HEK293 (cell line): ENCODE measurements around the gene CDHR1.
A peak's percentile ranks its signal among the peaks of the same experiment; 100 is the strongest.

Source experiments
- CTCF ChIA-PET: fragments of 350-600 bp; formaldehyde crosslinking; extraction: SDS; loops from one replicate; lab custom pipeline; 2021; ENCODE audit warnings: antibody characterized with exemption; lab: Yijun Ruan, JAX
- POLR2A ChIA-PET: fragments of 300-600 bp; formaldehyde crosslinking; extraction: SDS; loops from one replicate; lab custom pipeline; 2020; ENCODE audit warnings: antibody characterized with exemption, inconsistent platforms; lab: Yijun Ruan, JAX
- H3K27ac ChIP-seq: fragments of 200-500 bp; sonication (Bioruptor generic); 2 replicates; pipeline ENCODE4 v1.5.1; 2014; ENCODE audit warnings: low read depth, low read length, control low read depth, inconsistent platforms; ENCODE audit errors: extremely low read depth
- H3K36me3 ChIP-seq, 2 experiments: fragments of 200-500 bp in 1 of 2; sonication (Bioruptor generic) in 1 of 2; 1 replicate in 1 of 2; 2 replicates in 1 of 2; pipeline ENCODE4 v1.5.1; 2014 to 2017; ENCODE audit warnings: inconsistent platforms in 2 of 2, low read length in 2 of 2; ENCODE audit not compliant: control insufficient read depth in 2 of 2, insufficient read depth in 1 of 2
- H3K4me1 ChIP-seq: fragments of 200-500 bp; sonication (Bioruptor generic); 2 replicates; pipeline ENCODE4 v1.5.1; 2014; ENCODE audit warnings: mild to moderate bottlenecking, low read length, inconsistent platforms; ENCODE audit not compliant: control insufficient read depth, insufficient read depth
- H3K4me3 ChIP-seq: 2 replicates; pipeline ENCODE4 v1.5.1; 2011; ENCODE audit warnings: low read depth, mild to moderate bottlenecking, control low read depth, low read length, moderate library complexity
- H3K9me3 ChIP-seq: fragments of 200-500 bp; sonication (Bioruptor generic); 2 replicates; pipeline ENCODE4 v1.5.1; 2014; ENCODE audit warnings: low read depth, low read length, inconsistent platforms; ENCODE audit not compliant: control insufficient read depth, insufficient read depth
- HOXC10 ChIP-seq: sonication (generic); formaldehyde crosslinking; IDR thresholded peaks from 2 replicates; pipeline ENCODE4 v1.8.1; 2023; ENCODE audit warnings: mild to moderate bottlenecking, missing genetic modification reagents
- OVOL3 ChIP-seq: fragments of 450-650 bp; formaldehyde crosslinking; IDR thresholded peaks from 2 replicates; pipeline ENCODE4 v1.5.1; 2016; ENCODE audit warnings: missing biosample characterization, missing genetic modification characterization
- PBX3 ChIP-seq: sonication (generic); formaldehyde crosslinking; IDR thresholded peaks from 2 replicates; pipeline ENCODE4 v1.8.1; 2022; ENCODE audit warnings: mild to moderate bottlenecking, moderate library complexity, missing genetic modification reagents
- TSHZ1 ChIP-seq: fragments of 450-650 bp; formaldehyde crosslinking; IDR thresholded peaks from 2 replicates; pipeline ENCODE4 v1.5.1; 2016; ENCODE audit warnings: missing biosample characterization, missing genetic modification characterization, borderline replicate concordance
- ZNF138 ChIP-seq: fragments of 450-650 bp; formaldehyde crosslinking; IDR thresholded peaks from 2 replicates; pipeline ENCODE4 v1.5.1; 2016; ENCODE audit warnings: missing biosample characterization, missing genetic modification characterization, borderline replicate concordance
- ZNF174 ChIP-seq: fragments of 450-650 bp; formaldehyde crosslinking; IDR thresholded peaks from 2 replicates; pipeline ENCODE4 v1.5.0; 2017; ENCODE audit warnings: missing biosample characterization, mild to moderate bottlenecking, missing genetic modification characterization
- ZNF184 ChIP-seq: fragments of 450-650 bp; IDR thresholded peaks from 2 replicates; pipeline ENCODE4 v1.5.1; 2018; ENCODE audit warnings: missing biosample characterization, mild to moderate bottlenecking, missing genetic modification characterization
- ZNF19 ChIP-seq: fragments of 450-650 bp; formaldehyde crosslinking; IDR thresholded peaks from 2 replicates; pipeline ENCODE4; 2016; ENCODE audit warnings: missing biosample characterization, missing genetic modification characterization, low read depth
- ZNF239 ChIP-seq: fragments of 450-650 bp; formaldehyde crosslinking; IDR thresholded peaks from 2 replicates; pipeline ENCODE4 v1.5.1; 2016; ENCODE audit warnings: missing biosample characterization, missing genetic modification characterization
- ZNF26 ChIP-seq: fragments of 450-650 bp; formaldehyde crosslinking; IDR thresholded peaks from 2 replicates; pipeline ENCODE4 v1.5.1; 2016; ENCODE audit warnings: missing biosample characterization, missing genetic modification characterization
- ZNF350 ChIP-seq: fragments of 450-650 bp; formaldehyde crosslinking; IDR thresholded peaks from 2 replicates; pipeline ENCODE4 v1.5.0; 2017; ENCODE audit warnings: missing biosample characterization, mild to moderate bottlenecking, missing genetic modification characterization
- ZNF366 ChIP-seq: fragments of 450-650 bp; formaldehyde crosslinking; conservative IDR thresholded peaks from 2 replicates; pipeline ENCODE4 v1.5.1; 2016; ENCODE audit warnings: missing biosample characterization, missing genetic modification characterization
- ZNF654 ChIP-seq: fragments of 450-650 bp; formaldehyde crosslinking; IDR thresholded peaks from 2 replicates; pipeline ENCODE4 v1.5.1; 2016; ENCODE audit warnings: low read depth, missing biosample characterization, missing genetic modification characterization
- ZNF777 ChIP-seq: fragments of 450-650 bp; formaldehyde crosslinking; IDR thresholded peaks from 2 replicates; pipeline ENCODE4 v1.5.1; 2017; ENCODE audit warnings: missing biosample characterization, missing genetic modification characterization, borderline replicate concordance
- ZNF837 ChIP-seq: fragments of 450-650 bp; formaldehyde crosslinking; IDR thresholded peaks from 2 replicates; pipeline ENCODE4 v1.5.1; 2016; ENCODE audit warnings: missing biosample characterization, missing genetic modification characterization
- TF ChIP-seq, protein P1 (sequence below): fragments of 450-650 bp; formaldehyde crosslinking; IDR thresholded peaks from 2 replicates; pipeline ENCODE4 v1.5.0; 2017; ENCODE audit warnings: missing biosample characterization, missing genetic modification characterization, borderline replicate concordance
- TF ChIP-seq, protein P2 (sequence below): fragments of 450-650 bp; formaldehyde crosslinking; IDR thresholded peaks from 2 replicates; pipeline ENCODE4 v1.5.1; 2016; ENCODE audit warnings: missing biosample characterization, missing genetic modification characterization
- TF ChIP-seq, protein P3 (sequence below): fragments of 450-650 bp; formaldehyde crosslinking; IDR thresholded peaks from 2 replicates; pipeline ENCODE4 v1.5.1; 2017; ENCODE audit warnings: missing biosample characterization, missing genetic modification characterization

The CDHR1 gene

GRCh38 chr10:84204610-84205009, 10.3 kb downstream of the CDHR1 start:
- Histone ChIP-seq H3K9me3 (no peaks in the 10 kb centered on the region), H3K4me3 (no peak overlapping the region), H3K36me3 (no peaks in the 10 kb centered on the region), H3K27ac (no peak overlapping the region), H3K4me1 (no peaks in the 10 kb centered on the region)
- ChIA-PET POLR2A (no interaction called here), CTCF (interaction anchor here (0.7 to 5.3 kb wide), 15 partner anchors 8 to 143 kb away, joined by 3 to 55 read pairs (median 4); partner anchors contain the start of genes CDHR1 and GHITM)
- TF ChIP-seq ZNF777 (no peak), OVOL3 (no peak), TSHZ1 (tag by site-specific recombination) (no peak), ZNF19 (tag by site-specific recombination) (no peak), ZNF174 (tag by site-specific recombination) (no peak), ZNF350 (tag by site-specific recombination) (no peak), ZNF138 (no peak), ZNF239 (no peak), ZNF184 (tag by site-specific recombination) (no peak), ZNF26 (tag by site-specific recombination) (no peak)
- TF ChIP-seq, protein P1, sequence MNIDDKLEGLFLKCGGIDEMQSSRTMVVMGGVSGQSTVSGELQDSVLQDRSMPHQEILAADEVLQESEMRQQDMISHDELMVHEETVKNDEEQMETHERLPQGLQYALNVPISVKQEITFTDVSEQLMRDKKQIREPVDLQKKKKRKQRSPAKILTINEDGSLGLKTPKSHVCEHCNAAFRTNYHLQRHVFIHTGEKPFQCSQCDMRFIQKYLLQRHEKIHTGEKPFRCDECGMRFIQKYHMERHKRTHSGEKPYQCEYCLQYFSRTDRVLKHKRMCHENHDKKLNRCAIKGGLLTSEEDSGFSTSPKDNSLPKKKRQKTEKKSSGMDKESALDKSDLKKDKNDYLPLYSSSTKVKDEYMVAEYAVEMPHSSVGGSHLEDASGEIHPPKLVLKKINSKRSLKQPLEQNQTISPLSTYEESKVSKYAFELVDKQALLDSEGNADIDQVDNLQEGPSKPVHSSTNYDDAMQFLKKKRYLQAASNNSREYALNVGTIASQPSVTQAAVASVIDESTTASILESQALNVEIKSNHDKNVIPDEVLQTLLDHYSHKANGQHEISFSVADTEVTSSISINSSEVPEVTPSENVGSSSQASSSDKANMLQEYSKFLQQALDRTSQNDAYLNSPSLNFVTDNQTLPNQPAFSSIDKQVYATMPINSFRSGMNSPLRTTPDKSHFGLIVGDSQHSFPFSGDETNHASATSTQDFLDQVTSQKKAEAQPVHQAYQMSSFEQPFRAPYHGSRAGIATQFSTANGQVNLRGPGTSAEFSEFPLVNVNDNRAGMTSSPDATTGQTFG, result no peak

DNA sequence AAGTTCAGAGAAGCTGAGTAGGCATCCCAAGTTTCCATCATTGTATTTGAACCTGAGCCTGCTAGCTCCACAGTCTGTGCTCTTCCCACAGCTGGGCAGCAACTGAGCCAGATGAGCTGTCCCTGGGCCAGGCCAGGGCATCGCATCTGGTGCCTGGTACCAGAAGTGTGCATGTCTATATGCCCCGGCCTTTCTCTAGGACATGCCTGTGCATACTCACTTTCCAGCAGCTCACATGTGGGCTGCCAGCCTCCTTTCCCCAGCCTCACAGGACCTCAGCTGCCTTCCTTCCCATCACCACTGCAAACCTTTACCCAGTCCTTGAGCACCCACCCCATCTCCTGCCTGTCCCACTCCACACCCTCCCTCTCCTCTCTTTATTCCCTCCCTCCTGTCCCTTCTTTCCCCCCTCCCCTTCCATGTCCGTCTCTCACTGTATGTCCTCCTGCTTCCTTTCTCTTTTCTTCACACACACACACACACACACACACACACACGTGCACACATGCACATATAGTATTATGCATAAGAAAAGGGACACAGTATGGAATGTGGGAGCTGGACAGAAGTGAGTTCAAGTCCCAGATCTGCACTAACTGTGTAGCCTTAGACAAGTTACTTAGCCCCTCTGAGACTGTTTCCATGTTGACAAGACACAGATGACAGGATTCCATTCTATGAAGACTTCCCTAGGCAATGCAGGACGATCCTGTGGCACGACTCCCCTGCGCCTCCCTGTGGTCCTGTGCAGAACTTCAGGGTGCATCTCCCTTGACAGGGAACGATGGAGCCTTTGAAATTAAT, 10.9 kb downstream of the CDHR1 start:
- Histone ChIP-seq H3K36me3 (no peaks in the 10 kb centered on the region), H3K4me1 (no peaks in the 10 kb centered on the region), H3K9me3 (no peaks in the 10 kb centered on the region)
- TF ChIP-seq ZNF837 (tag by site-specific recombination) (no peak), PBX3 (CRISPR knock-in tag) (no peak), HOXC10 (CRISPR knock-in tag) (no peak), TSHZ1 (tag by site-specific recombination) (no peak), ZNF654 (peak; percentile 62), ZNF366 (tag by site-specific recombination) (no peak)
- TF ChIP-seq, protein P2, sequence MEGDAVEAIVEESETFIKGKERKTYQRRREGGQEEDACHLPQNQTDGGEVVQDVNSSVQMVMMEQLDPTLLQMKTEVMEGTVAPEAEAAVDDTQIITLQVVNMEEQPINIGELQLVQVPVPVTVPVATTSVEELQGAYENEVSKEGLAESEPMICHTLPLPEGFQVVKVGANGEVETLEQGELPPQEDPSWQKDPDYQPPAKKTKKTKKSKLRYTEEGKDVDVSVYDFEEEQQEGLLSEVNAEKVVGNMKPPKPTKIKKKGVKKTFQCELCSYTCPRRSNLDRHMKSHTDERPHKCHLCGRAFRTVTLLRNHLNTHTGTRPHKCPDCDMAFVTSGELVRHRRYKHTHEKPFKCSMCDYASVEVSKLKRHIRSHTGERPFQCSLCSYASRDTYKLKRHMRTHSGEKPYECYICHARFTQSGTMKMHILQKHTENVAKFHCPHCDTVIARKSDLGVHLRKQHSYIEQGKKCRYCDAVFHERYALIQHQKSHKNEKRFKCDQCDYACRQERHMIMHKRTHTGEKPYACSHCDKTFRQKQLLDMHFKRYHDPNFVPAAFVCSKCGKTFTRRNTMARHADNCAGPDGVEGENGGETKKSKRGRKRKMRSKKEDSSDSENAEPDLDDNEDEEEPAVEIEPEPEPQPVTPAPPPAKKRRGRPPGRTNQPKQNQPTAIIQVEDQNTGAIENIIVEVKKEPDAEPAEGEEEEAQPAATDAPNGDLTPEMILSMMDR (tag by site-specific recombination), result peak; percentile 68
- TF ChIP-seq, protein P3, sequence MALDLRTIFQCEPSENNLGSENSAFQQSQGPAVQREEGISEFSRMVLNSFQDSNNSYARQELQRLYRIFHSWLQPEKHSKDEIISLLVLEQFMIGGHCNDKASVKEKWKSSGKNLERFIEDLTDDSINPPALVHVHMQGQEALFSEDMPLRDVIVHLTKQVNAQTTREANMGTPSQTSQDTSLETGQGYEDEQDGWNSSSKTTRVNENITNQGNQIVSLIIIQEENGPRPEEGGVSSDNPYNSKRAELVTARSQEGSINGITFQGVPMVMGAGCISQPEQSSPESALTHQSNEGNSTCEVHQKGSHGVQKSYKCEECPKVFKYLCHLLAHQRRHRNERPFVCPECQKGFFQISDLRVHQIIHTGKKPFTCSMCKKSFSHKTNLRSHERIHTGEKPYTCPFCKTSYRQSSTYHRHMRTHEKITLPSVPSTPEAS (tag by site-specific recombination), result peak; percentile 68
- TF ChIP-seq, all 188 proteins: peak for 3
- POLR2A ChIA-PET, result no interaction called here
- Histone ChIP-seq H3K4me3 (no peak overlapping the region), H3K27ac (no peak overlapping the region)
- CTCF ChIA-PET, result interaction anchor here (0.6 to 5.3 kb wide), 16 partner anchors 9 to 144 kb away, joined by 3 to 55 read pairs (median 4); partner anchors contain the start of genes CDHR1 and GHITM
